Esophagus muscularis mucosa (tissue), 4 donors: ENCODE results near the gene NEK3. TPM values are rescaled to one million over a fixed set of nuclear protein-coding genes. Genes with fewer than 3 reads are reported as not detected.
"Not testable (repeated sequence)": the region's sequence is repeated elsewhere in the genome, so short reads cannot be mapped to it uniquely, and the experiment has no call there.

ENCODE experiments used
- DNase-seq: peaks from one replicate; pipeline ENCODE4 v3.0.0-alpha.2; 2017; ENCODE audit errors: extremely low spot score
- H3K27ac ChIP-seq, 4 donors: fragments of 200-600 bp; sonication (generic); replicated peaks in 1 of 4; 1 replicate in 3 of 4; 2 replicates in 1 of 4; pipeline ENCODE4 v1.5.1; 2016 to 2019; ENCODE audit warnings: mild to moderate bottlenecking in 1 of 4
- H3K27me3 ChIP-seq, 4 donors: fragments of 200-600 bp; sonication (generic); one replicate each; pipeline versions ENCODE4 v1.5.1 to v1.6.0; 2016 to 2019
- H3K36me3 ChIP-seq, 4 donors: fragments of 200-600 bp; sonication (generic); one replicate each; pipeline ENCODE4 v1.5.1; 2016 to 2019
- H3K4me1 ChIP-seq, 4 donors: fragments of 200-600 bp; sonication (generic); one replicate each; pipeline ENCODE4 v1.5.1; 2016 to 2019
- H3K4me3 ChIP-seq, 4 donors: fragments of 200-600 bp; sonication (generic); 1 replicate in 2 of 4; 2 replicates in 2 of 4; pipeline ENCODE4 v1.5.1; 2016 to 2019; ENCODE audit warnings: mild to moderate bottlenecking in 4 of 4, moderate library complexity in 1 of 4
- H3K9me3 ChIP-seq, 4 donors: fragments of 200-600 bp; sonication (generic); 1 replicate in 3 of 4; 2 replicates in 1 of 4; pipeline ENCODE4 v1.5.1; 2016 to 2019
- CTCF ChIP-seq, 3 experiments: fragments of 200-600 bp in 2 of 3; fragments of 450-650 bp in 1 of 3; sonication (generic) in 2 of 3; IDR thresholded peaks; one replicate each; pipeline ENCODE4 v1.5.1; 2017 to 2019; ENCODE audit warnings: antibody characterized with exemption in 3 of 3, mild to moderate bottlenecking in 2 of 3, moderate library complexity in 1 of 3
- EP300 ChIP-seq: sonication (generic); formaldehyde crosslinking; IDR thresholded peaks from one replicate; pipeline ENCODE4 v1.6.1; 2017; ENCODE audit warnings: antibody characterized with exemption
- POLR2A ChIP-seq: fragments of 450-650 bp; IDR thresholded peaks from one replicate; pipeline ENCODE4 v1.6.1; 2017; ENCODE audit warnings: antibody characterized with exemption, moderate library complexity, mild to moderate bottlenecking, low read depth
- POLR2AphosphoS5 ChIP-seq, 2 donors: sonication (generic); formaldehyde crosslinking; IDR thresholded peaks; one replicate each; pipeline ENCODE4 v1.6.1; 2017; ENCODE audit warnings: antibody characterized with exemption in 2 of 2
- WGBS: methylation state at CpG from one replicate; pipeline ENCODE4 v1.1.5; 2018; 5-methylcytosine and 5-hydroxymethylcytosine counted together
- intact Hi-C: fragments of 100-400 bp; cut with DNase I; formaldehyde crosslinking; loops from one replicate; pipeline ENCODE4 v1.15.1; 2023
- total RNA-seq, 4 donors: library from RNA; depleted of rRNA; stranded (reverse); fragments of >200 nt; gene quantifications; one replicate each; pipeline versions ENCODE4 v1.1.0 to v1.2.1, GENCODE V29; 2016

Gene NEK3
- total RNA-seq, 4 donors from 2014 or later, result 5.0 to 11.6 (median 6.9) TPM

DNA sequence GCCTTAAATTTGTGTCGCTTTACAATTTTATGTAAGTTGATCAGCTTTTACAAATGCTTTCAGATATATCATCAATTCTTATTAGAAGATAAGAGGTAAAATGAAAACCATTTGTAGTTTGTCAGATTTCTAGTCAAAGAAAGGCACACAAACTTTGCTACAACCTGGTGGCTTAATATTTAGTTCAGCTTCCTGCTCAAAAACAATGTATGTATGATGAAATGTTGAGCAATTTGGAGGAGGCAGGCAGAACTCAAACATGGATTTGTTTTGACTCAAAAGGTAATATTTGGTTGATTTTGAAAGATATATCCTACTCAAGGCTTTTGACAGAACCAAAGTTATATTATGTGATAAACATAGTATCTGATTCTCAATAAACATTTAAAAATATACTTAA is 54.8 kb downstream of the NEK3 start:
- Histone ChIP-seq H3K27me3 (no peaks in the 10 kb centered on the region), H3K4me3 (no peak overlapping the region), H3K36me3 (no peaks in the 10 kb centered on the region), H3K9me3 (no peaks in the 10 kb centered on the region), H3K4me1 (no peaks in the 10 kb centered on the region), H3K27ac (no peak overlapping the region)
- 88% methylated on average over 1 of the region's 1 CpG for WGBS
- intact Hi-C loops, result no loop called here
- TF ChIP-seq EP300 (no peak), POLR2AphosphoS5 (IDR thresholded peaks at IDR 0.05) (no peak), POLR2A (no peak)
- no peak for DNase-seq

GRCh38 chr13:52103386-52103785 is 56.0 kb downstream of the NEK3 start:
- intact Hi-C loops, result no loop called here
- TF ChIP-seq EP300, result no peak
- no peak for TF ChIP-seq CTCF (IDR thresholded peaks at IDR 0.05)
- TF ChIP-seq POLR2AphosphoS5 (IDR thresholded peaks at IDR 0.05), result no peak
- TF ChIP-seq POLR2A, result no peak
- Histone ChIP-seq H3K4me3 (no peak overlapping the region), H3K27ac (no peak overlapping the region), H3K4me1 (no peaks in the 10 kb centered on the region), H3K36me3 (no peaks in the 10 kb centered on the region), H3K9me3 (no peaks in the 10 kb centered on the region), H3K27me3 (no peaks in the 10 kb centered on the region)
- no peak for DNase-seq
- 85% methylated on average over 5 of the region's 5 CpGs for WGBS

DNA sequence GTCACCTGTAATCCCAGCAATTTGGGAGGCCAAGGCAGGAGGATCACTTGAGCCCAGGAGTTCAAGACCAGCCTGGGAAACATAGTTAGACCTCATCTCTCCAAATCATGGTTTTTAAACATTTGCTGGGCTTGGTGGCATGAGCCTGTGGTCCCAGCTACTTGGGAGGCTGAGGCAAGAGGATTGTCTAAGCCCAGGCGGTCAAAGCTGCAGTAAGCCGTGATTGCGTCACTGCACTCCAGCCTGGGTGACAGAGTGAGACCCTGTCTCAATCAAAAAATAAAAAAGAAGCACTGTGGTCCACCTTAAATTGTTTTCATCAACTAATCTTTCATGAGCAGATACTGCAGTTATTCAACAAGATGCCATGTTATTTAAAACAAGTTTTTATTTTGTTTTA is 57.0 kb downstream of the NEK3 start:
- H3K9me3 ChIP-seq, H3K27me3 ChIP-seq, H3K4me1 ChIP-seq, H3K27ac ChIP-seq, intact Hi-C loops, H3K36me3 ChIP-seq, DNase-seq, H3K4me3 ChIP-seq: not testable (repeated sequence)
- 92% methylated on average over 3 of the region's 3 CpGs for WGBS

DNA sequence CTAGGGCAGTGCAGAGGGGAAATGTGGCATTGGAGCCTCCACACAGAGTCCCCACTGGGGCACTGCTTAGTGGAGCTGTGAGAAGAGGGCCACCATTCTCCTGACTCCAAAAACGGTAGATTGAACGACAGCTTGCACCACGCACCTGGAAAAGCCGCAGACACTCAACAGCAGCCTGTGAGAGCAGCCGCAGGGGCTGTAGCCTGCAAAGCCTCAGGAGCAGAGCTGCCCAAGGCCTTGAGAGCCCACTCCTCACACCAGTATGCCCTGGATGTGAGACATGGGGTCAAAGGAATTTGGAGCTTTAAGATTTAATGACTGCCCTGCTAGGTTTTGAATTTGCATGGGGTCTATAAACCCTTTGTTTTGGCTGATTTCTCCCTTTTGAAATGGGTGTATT is 62.2 kb downstream of the NEK3 start:
- Histone ChIP-seq H3K27ac (no peak overlapping the region), H3K36me3 (no peaks in the 10 kb centered on the region), H3K4me3 (no peak overlapping the region), H3K9me3 (no peaks in the 10 kb centered on the region), H3K27me3 (no peaks in the 10 kb centered on the region), H3K4me1 (no peaks in the 10 kb centered on the region)
- TF ChIP-seq CTCF (IDR thresholded peaks at IDR 0.05), result no peak
- no peak for TF ChIP-seq POLR2A
- no peak for TF ChIP-seq EP300
- TF ChIP-seq POLR2AphosphoS5 (IDR thresholded peaks at IDR 0.05), result no peak
- DNase-seq, result no peak
- WGBS, result 97% methylated on average over 5 of the region's 5 CpGs
- intact Hi-C loops, result no loop called here

GRCh38 chr13:52096748-52097147 is 62.6 kb downstream of the NEK3 start:
- no peak for DNase-seq
- 83% methylated on average over 3 of the region's 3 CpGs for WGBS
- Histone ChIP-seq H3K36me3 (no peaks in the 10 kb centered on the region), H3K27me3 (no peaks in the 10 kb centered on the region), H3K27ac (no peak overlapping the region), H3K9me3 (no peaks in the 10 kb centered on the region), H3K4me3 (no peak overlapping the region), H3K4me1 (no peaks in the 10 kb centered on the region)
- TF ChIP-seq EP300 (no peak), CTCF (IDR thresholded peaks at IDR 0.05) (no peak), POLR2AphosphoS5 (IDR thresholded peaks at IDR 0.05) (no peak), POLR2A (no peak)
- intact Hi-C loops, result no loop called here

- Histone ChIP-seq H3K4me3 (no peak overlapping the region), H3K4me1 (no peaks in the 10 kb centered on the region), H3K27ac (no peak overlapping the region), H3K9me3 (no peaks in the 10 kb centered on the region), H3K36me3 (no peaks in the 10 kb centered on the region), H3K27me3 (no peaks in the 10 kb centered on the region)
- no peak for DNase-seq
- intact Hi-C loops, result no loop called here
- WGBS, result 93% methylated on average over 2 of the region's 2 CpGs
- TF ChIP-seq POLR2AphosphoS5 (IDR thresholded peaks at IDR 0.05) (no peak), POLR2A (no peak), EP300 (no peak), CTCF (IDR thresholded peaks at IDR 0.05) (no peak)
These were observed 63.3 kb downstream of the NEK3 start for GRCh38 chr13:52096062-52096461.
